Transverse colon (tissue), 3 donors: ENCODE results near the gene OTOS.

Experiments
- CTCF ChIP-seq, 5 experiments: fragments of 200-600 bp in 3 of 5; fragments of 450-650 bp in 2 of 5; sonication (generic) in 3 of 5; IDR thresholded peaks; 1 replicate in 2 of 5; 2 replicates in 3 of 5; pipeline ENCODE4 v1.5.1; 2016 to 2017; ENCODE audit warnings: antibody characterized with exemption in 5 of 5, inconsistent platforms in 3 of 5, mild to moderate bottlenecking in 2 of 5, moderate library complexity in 1 of 5
- EP300 ChIP-seq: sonication (generic); formaldehyde crosslinking; IDR thresholded peaks from one replicate; pipeline ENCODE4 v1.6.1; 2017; ENCODE audit warnings: antibody characterized with exemption, low read depth
- POLR2A ChIP-seq: fragments of 450-650 bp; IDR thresholded peaks from one replicate; pipeline ENCODE4 v1.6.1; 2016; ENCODE audit warnings: antibody characterized with exemption, mild to moderate bottlenecking, moderate library complexity

DNA sequence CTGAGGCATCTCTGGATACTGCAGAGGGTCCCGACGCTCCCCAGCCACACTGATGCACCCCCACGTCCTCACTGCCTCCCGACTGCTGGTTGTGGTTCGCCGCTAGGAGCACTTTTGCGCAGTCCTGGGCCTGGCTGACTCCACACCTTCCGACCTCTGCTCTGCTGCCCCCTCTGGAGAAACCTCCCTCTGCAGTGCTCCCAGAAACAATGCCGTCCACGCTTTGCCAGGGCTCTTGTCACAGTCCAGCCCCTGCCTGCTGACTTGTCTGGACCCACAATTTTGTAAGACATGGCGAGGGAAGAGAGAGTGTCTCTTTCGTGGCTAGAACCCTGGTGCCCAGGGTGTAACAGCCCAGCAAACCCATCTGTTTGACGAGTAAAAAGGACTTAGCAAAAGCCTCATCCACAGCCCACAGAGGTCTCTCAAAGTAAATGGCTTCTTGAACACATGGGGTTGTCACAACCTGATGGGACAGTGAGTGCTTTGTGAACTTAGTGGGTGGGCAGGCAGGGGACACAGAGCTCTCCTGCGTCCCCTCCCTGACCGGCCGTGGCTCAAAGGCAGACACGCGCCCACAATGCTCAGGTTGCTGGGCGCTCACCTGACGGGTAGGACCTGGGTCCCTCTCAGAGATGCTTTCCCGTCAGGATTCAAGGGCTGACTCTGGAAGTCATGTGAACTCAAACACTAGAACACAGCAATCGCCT lies 8.4 kb downstream of the OTOS start:
- no peak for TF ChIP-seq CTCF (IDR thresholded peaks at IDR 0.05)
- TF ChIP-seq POLR2A, result no peak
- no peak for TF ChIP-seq EP300
